Measurements from ENCODE around the gene SVOPL.
"Not testable (repeated sequence)": the region's sequence is repeated elsewhere in the genome, so short reads cannot be mapped to it uniquely, and the experiment has no call there.

Gene SVOPL

DNA sequence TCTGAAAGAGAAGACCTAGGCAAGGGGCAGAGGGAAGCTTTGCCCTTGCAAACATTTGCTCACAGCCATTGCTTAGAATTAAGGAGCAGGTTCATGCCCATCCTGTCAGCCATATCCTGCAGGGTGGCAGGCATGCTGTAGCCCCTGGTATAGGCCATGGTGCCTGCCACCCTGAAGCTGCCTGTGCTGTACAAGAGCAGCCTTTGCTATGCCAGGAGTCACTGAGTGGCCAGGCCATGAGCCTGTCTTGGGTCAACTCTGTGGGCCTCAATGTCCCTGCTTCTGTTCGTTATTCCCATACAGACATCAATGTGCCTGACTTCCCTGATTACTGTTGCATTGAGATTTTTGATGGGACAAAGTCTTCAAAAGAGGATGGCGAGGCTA is 368 bp upstream of the SVOPL start:
- no peak for DNase-seq (ENCODE audit: low read depth in 2 of 2)

DNA sequence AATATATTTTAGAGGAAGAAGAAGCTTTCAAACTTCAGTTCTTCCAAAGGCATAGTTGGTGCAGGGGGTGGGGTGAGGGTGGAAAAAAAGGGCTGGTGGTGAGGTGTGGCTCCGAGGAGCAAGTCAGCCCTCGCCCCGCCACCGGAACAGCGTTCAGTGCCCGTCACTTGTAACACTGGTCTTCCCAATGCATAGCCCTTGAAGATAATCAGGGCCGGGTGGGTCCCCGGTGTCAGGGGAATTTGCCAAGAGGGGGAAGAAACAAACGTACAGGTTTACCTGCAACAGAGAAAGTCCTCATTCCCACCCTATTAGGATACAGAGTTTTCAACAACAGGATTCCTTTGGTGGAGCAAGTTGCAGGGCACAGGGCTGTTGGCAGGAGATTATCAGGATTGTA is 1.5 kb downstream of the SVOPL start:
- no peak for DNase-seq (ENCODE audit: low read depth in 2 of 2)

DNA sequence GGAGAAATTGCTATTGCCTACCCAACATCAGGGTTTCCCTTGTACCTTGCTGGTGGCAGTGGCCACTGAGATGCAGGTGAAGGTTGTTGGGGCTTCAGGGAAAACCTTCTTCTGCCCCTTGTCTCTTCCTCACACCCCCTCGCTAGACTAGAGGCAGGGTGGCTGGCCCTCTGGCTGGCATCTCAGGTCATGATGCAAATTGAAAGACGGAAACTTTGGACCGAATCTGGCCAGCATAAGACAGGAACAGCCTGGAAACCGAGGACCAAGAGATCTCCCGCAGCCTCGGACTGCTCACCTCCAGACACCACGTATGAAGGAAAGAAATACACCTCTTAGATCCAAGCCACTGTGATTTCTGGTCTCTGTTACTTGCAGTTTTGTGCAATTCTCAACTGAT is 2.9 kb downstream of the SVOPL start:
- DNase-seq (ENCODE audit: low read depth in 2 of 2) = no peak

- no peak for DNase-seq (ENCODE audit: low read depth in 2 of 2)
Observed at GRCh38 chr7:138697535-138698182, 3.5 kb downstream of the SVOPL start.

GRCh38 chr7:138695776-138696175 is 5.4 kb downstream of the SVOPL start:
- not testable (repeated sequence) for DNase-seq (ENCODE audit: low read depth in 2 of 2)

GRCh38 chr7:138695106-138695505 is 6.1 kb downstream of the SVOPL start:
- no peak for DNase-seq (ENCODE audit: low read depth in 2 of 2)

- DNase-seq (ENCODE audit: low read depth in 2 of 2) = no peak
Observed at GRCh38 chr7:138691178-138691577, 10.0 kb downstream of the SVOPL start.

GRCh38 chr7:138690495-138690894 is 10.7 kb downstream of the SVOPL start:
- DNase-seq (ENCODE audit: low read depth in 2 of 2) = no peak

GRCh38 chr7:138688037-138688436 is 13.1 kb downstream of the SVOPL start:
- not testable (repeated sequence) for DNase-seq (ENCODE audit: low read depth in 2 of 2)

GRCh38 chr7:138684340-138684739 is 16.8 kb downstream of the SVOPL start:
- DNase-seq (ENCODE audit: low read depth in 2 of 2) = no peak

DNA sequence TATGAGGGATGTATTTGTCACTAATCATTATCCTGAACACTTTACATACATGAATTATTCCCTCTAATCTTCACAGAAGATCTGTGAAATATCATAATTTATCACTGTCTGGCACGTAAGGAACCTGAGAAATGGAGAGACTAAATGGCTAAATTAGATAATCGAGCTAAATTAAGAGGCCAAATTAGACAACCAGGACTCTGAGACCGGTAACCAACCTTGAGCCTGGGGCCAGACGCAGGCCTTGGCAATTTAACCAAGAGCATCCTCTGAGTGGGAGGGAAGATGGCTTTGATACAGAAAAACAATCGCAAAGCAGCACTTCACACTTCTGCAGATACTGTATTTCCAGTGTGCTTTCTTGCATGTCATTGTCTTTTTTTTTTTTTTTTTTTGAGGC is 21.4 kb downstream of the SVOPL start:
- DNase-seq (ENCODE audit: low read depth in 2 of 2) = no peak

- no peak for DNase-seq (ENCODE audit: low read depth in 2 of 2)
Observed at GRCh38 chr7:138670594-138670993, 30.6 kb downstream of the SVOPL start.

- no peak for DNase-seq (ENCODE audit: low read depth in 2 of 2)
Observed at GRCh38 chr7:138669364-138669763, 31.8 kb downstream of the SVOPL start.

GRCh38 chr7:138668946-138669345 is 32.2 kb downstream of the SVOPL start:
- DNase-seq (ENCODE audit: low read depth in 2 of 2) = no peak

DNA sequence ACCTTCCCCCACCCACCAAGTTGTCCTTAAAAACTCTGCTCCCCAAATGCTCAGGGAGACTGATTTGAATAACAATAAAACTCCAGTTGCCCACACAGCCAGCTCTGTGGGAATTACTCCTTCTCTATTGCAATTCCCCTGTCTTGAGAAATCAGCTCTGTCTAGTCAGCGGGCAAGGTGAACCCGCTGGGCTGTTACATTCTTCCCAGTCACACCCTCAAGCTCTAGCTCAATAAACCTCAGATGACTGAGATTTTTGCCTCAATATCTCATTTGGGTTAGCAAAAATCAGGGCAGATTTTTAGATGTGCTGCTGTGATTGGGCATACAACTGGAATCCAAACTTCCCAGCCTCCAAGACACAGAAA is 32.9 kb downstream of the SVOPL start:
- no peak for DNase-seq (ENCODE audit: low read depth in 2 of 2)

- DNase-seq (ENCODE audit: low read depth in 2 of 2) = no peak
Observed at GRCh38 chr7:138667535-138668228, 33.5 kb downstream of the SVOPL start.

- DNase-seq (ENCODE audit: low read depth in 2 of 2) = no peak
Observed at GRCh38 chr7:138666385-138666784, 34.8 kb downstream of the SVOPL start.

- no peak for DNase-seq (ENCODE audit: low read depth in 2 of 2)
Observed at GRCh38 chr7:138665669-138666140, 35.5 kb downstream of the SVOPL start.

GRCh38 chr7:138665249-138665648 is 35.9 kb downstream of the SVOPL start:
- no peak for DNase-seq (ENCODE audit: low read depth in 2 of 2)

- no peak for DNase-seq (ENCODE audit: low read depth in 2 of 2)
Observed at GRCh38 chr7:138663725-138664710, 37.1 kb downstream of the SVOPL start.

GRCh38 chr7:138662991-138663320 is 38.2 kb downstream of the SVOPL start:
- no peak for DNase-seq (ENCODE audit: low read depth in 2 of 2)
